OCI-LY7 (cell line): ENCODE results near the gene SLC45A1.

Experiments used
- CTCF ChIP-seq: fragments of 200-600 bp; sonication (generic); conservative IDR thresholded peaks from 2 replicates; pipeline ENCODE4 v1.5.1; 2014; ENCODE audit warnings: mild to moderate bottlenecking, antibody characterized with exemption, low read length, moderate library complexity, mixed read lengths
- EZH2phosphoT487 ChIP-seq: fragments of 200-600 bp; sonication (generic); IDR thresholded peaks from 2 replicates; pipeline ENCODE4 v1.6.1; 2018; ENCODE audit warnings: low read depth, borderline replicate concordance, mild to moderate bottlenecking, mixed run types, antibody characterized with exemption, low read length, moderate library complexity, mixed read lengths

- TF ChIP-seq CTCF (no peak), EZH2phosphoT487 (no peak)
These were observed 7.9 kb downstream of the SLC45A1 start for GRCh38 chr1:8325771-8326170.
